22Rv1 (cell line): ENCODE measurements around the gene TMEM165.

Experiments used
- CTCF ChIP-seq: fragments of 450-650 bp; IDR thresholded peaks from 2 replicates; pipeline ENCODE4 v1.5.1; 2017; ENCODE audit warnings: mild to moderate bottlenecking
- ZFX ChIP-seq: fragments of 450-650 bp; IDR thresholded peaks from 2 replicates; pipeline ENCODE4 v1.6.1; 2017; ENCODE audit warnings: antibody characterized with exemption, borderline replicate concordance

DNA sequence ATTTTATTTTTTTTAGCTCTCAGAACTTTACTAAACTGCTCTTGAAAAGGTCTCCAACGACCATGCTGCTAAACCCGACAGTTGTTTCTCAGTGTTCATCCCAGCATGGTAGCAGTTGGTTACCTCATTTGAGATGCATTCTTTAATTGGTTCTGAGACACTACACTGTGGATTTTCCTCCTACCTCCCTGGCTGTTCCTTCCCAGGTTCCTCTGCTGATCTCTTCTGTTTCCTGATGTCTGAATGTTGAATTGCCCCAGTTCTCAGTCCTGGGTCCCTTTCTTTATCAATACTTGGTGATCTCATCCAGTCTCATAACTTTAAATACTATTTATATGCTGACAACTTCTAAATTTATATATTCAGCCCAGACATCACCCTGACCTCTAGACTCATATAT lies 19.1 kb upstream of the TMEM165 start:
- TF ChIP-seq CTCF (no peak), ZFX (no peak)
